HepG2 (cell line): ENCODE measurements around the gene KAT6B. TPM values are rescaled to one million over a fixed set of nuclear protein-coding genes. Genes with fewer than 3 reads are reported as not detected.
A peak's percentile ranks its signal among the peaks of the same experiment; 100 is the strongest.

Experiments used
- ATAC-seq: fragments of 200-7000 bp; cut with Tn5 transposase; 3 replicates; pipeline ENCODE4 v1.9.1; 2020; ENCODE audit warnings: mild to moderate bottlenecking, moderate library complexity
- BruUV-seq: library from RNA; stranded (reverse); fragments of 400-500 nt; replicated peaks from 2 replicates; lab custom pipeline; 2021; lab: Mats Ljungman, UMichigan
- CTCF ChIA-PET: fragments of 300-600 bp; formaldehyde crosslinking; extraction: SDS; loops from one replicate; lab custom pipeline; 2021; ENCODE audit warnings: low total read pairs, inconsistent platforms, low intra/inter-chr PET ratio; lab: Yijun Ruan, JAX
- POLR2A ChIA-PET: fragments of 350-600 bp; sonication (Branson Sonifier 250); formaldehyde crosslinking; loops from one replicate; lab custom pipeline; 2020; ENCODE audit warnings: antibody characterized with exemption, inconsistent platforms; lab: Yijun Ruan, JAX
- DNase-seq: peaks from one replicate; pipeline ENCODE4 v3.0.0-alpha.2; 2015; ENCODE audit warnings: low spot score
- FAIRE-seq: peaks from 3 replicates; lab custom pipeline; 2011; peaks lifted over from hg19 to GRCh38; lab: Jason Lieb, UNC
- H2AFZ ChIP-seq: one replicate; pipeline ENCODE4 v1.6.1; 2011; ENCODE audit warnings: low read length, inconsistent platforms
- H3K27ac ChIP-seq: fragments of 300-600 bp; 3 replicates; pipeline ENCODE4 v1.8.0; 2011; ENCODE audit warnings: mixed run types, mild to moderate bottlenecking, mixed read lengths, low read length, inconsistent platforms; ENCODE audit not compliant: insufficient read depth; ENCODE audit errors: extremely low read length
- H3K27me3 ChIP-seq, 2 experiments: fragments of 200-600 bp in 1 of 2; 2 replicates in 1 of 2; 3 replicates in 1 of 2; pipeline versions ENCODE4 v1.6.0 to v1.8.0; 2011; ENCODE audit warnings: low read length in 2 of 2, mild to moderate bottlenecking in 2 of 2, moderate library complexity in 2 of 2, inconsistent platforms in 1 of 2; ENCODE audit not compliant: insufficient read depth in 2 of 2, control insufficient read depth in 1 of 2
- H3K36me3 ChIP-seq, 2 experiments: fragments of 200-600 bp in 1 of 2; replicated peaks in 1 of 2; 2 replicates in 1 of 2; 3 replicates in 1 of 2; pipeline versions ENCODE4 v1.5.1 to v1.8.0; 2011; ENCODE audit warnings: low read length in 2 of 2, inconsistent platforms in 1 of 2; ENCODE audit not compliant: insufficient read depth in 2 of 2, control insufficient read depth in 1 of 2
- H3K4me1 ChIP-seq: 2 replicates; pipeline ENCODE4 v1.5.1; 2012; ENCODE audit warnings: low read length, inconsistent platforms; ENCODE audit not compliant: insufficient read depth
- H3K4me2 ChIP-seq: 2 replicates; pipeline ENCODE4 v1.6.0; 2011; ENCODE audit warnings: low read depth, low read length, inconsistent platforms
- H3K4me3 ChIP-seq, 3 experiments: fragments of 200-600 bp in 1 of 3; sonication (generic), shearing (Covaris generic) in 1 of 3; replicated peaks in 1 of 3; 2 replicates each; pipeline ENCODE4 v1.5.1; 2011 to 2016; ENCODE audit warnings: low read length in 3 of 3, inconsistent platforms in 2 of 3, low read depth in 2 of 3, mild to moderate bottlenecking in 2 of 3, control low read depth in 1 of 3, mixed read lengths in 1 of 3; ENCODE audit not compliant: insufficient read depth in 1 of 3
- H3K79me2 ChIP-seq: one replicate; pipeline ENCODE4 v1.6.1; 2011; ENCODE audit warnings: low read length, inconsistent platforms; ENCODE audit not compliant: insufficient read depth
- H3K9ac ChIP-seq: 2 replicates; pipeline ENCODE4 v1.6.0; 2011; ENCODE audit warnings: mild to moderate bottlenecking, low read depth, low read length, inconsistent platforms; ENCODE audit not compliant: insufficient read depth
- H3K9me3 ChIP-seq: 2 replicates; pipeline ENCODE4 v1.5.1; 2012; ENCODE audit warnings: mild to moderate bottlenecking, low read length
- H4K20me1 ChIP-seq: 2 replicates; pipeline ENCODE4 v1.6.0; 2011; ENCODE audit warnings: inconsistent platforms, mild to moderate bottlenecking, low read length, moderate library complexity; ENCODE audit not compliant: insufficient read depth
- CTCF ChIP-seq: sonication (generic); formaldehyde crosslinking; IDR thresholded peaks from 2 replicates; pipeline ENCODE4 v1.5.0; 2020; ENCODE audit warnings: mild to moderate bottlenecking, missing genetic modification reagents, moderate library complexity
- FOXP1 ChIP-seq, 2 experiments: fragments of 450-650 bp in 1 of 2; IDR thresholded peaks; 2 replicates each; pipeline ENCODE4 v1.6.1; 2017 to 2018; ENCODE audit warnings: antibody characterized with exemption in 1 of 2
- HNF1A ChIP-seq, 2 experiments: sonication (generic) in 1 of 2; formaldehyde crosslinking in 1 of 2; IDR thresholded peaks; 2 replicates each; pipeline versions ENCODE4 v1.4.0 to v1.6.1; 2016 to 2020; ENCODE audit warnings: borderline replicate concordance in 1 of 2, low read depth in 1 of 2, mild to moderate bottlenecking in 1 of 2, missing genetic modification reagents in 1 of 2
- HNF1B ChIP-seq: sonication (generic); formaldehyde crosslinking; IDR thresholded peaks from 2 replicates; pipeline ENCODE4 v1.5.1; 2020; ENCODE audit warnings: mild to moderate bottlenecking, moderate library complexity, missing genetic modification reagents
- PAWR ChIP-seq: sonication (generic); formaldehyde crosslinking; IDR thresholded peaks from 2 replicates; pipeline ENCODE4 v1.4.0; 2020; ENCODE audit warnings: missing genetic modification reagents, mild to moderate bottlenecking, borderline replicate concordance
- ZGPAT ChIP-seq: IDR thresholded peaks from 2 replicates; pipeline ENCODE4 v1.6.1; 2016; ENCODE audit warnings: mild to moderate bottlenecking
- ZNF207 ChIP-seq: fragments of 450-650 bp; IDR thresholded peaks from 2 replicates; pipeline ENCODE4 v1.6.1; 2016; ENCODE audit warnings: antibody characterized with exemption, borderline replicate concordance
- ZNF574 ChIP-seq: sonication (generic); formaldehyde crosslinking; IDR thresholded peaks from 2 replicates; pipeline ENCODE4 v1.4.0; 2020; ENCODE audit warnings: missing genetic modification reagents
- ZNF576 ChIP-seq: sonication (generic); formaldehyde crosslinking; IDR thresholded peaks from 2 replicates; pipeline ENCODE4 v1.4.0; 2020; ENCODE audit warnings: mild to moderate bottlenecking, missing genetic modification reagents
- WGBS: methylation state at CpG from one replicate; pipeline ENCODE4 v1.1.6; 2017; ENCODE audit warnings: low lambda C conversion rate; 5-methylcytosine and 5-hydroxymethylcytosine counted together
- in situ Hi-C: cut with HindIII; loops from 2 replicates; pipeline ENCODE4 v1.10.0; 2017; ENCODE audit warnings: low pct_unique_long_range_greater_than_20kb; ENCODE audit not compliant: extremely low pct_ligation_motif_present
- intact Hi-C: fragments of 100-400 bp; cut with micrococcal nuclease; formaldehyde crosslinking; loops from one replicate; pipeline ENCODE4 v1.10.0; 2022; ENCODE audit not compliant: unreplicated experiment
- polyA plus RNA-seq, 8 experiments: library from polyadenylated mRNA; depleted of rRNA in 3 of 8; stranded (reverse) in 7 of 8; unstranded in 1 of 8; fragments of >200 nt; fragmentation: Illumina TruSeq in 4 of 8; extraction: Trizol in 4 of 8; gene quantifications; 2 replicates each; pipeline versions ENCODE4 v1.2.1 to v1.2.3, GENCODE V29; 2011 to 2016; ENCODE audit warnings: low read depth in 4 of 8, missing spikeins in 1 of 8, mixed read lengths in 1 of 8; ENCODE audit not compliant: insufficient read depth in 1 of 8
- total RNA-seq, 5 experiments: library from RNA; depleted of rRNA; stranded (reverse); fragments of >200 nt; fragmentation: Illumina TruSeq; extraction: Trizol; gene quantifications; 2 replicates each; pipeline ENCODE4 v1.2.3, GENCODE V29; 2016; ENCODE audit warnings: low read depth in 1 of 5

Gene KAT6B
- total and polyA plus RNA-seq, 2 of the 13 experiments (the other 11 are each of a cell fraction or from before 2014, with no cell fraction given) = 3.0 to 9.5 TPM

GRCh38 chr10:74937266-74937856, 111.0 kb downstream of the KAT6B start:
- H3K9ac ChIP-seq = no peak overlapping the region
- ChIA-PET CTCF (no interaction called here), POLR2A (no interaction called here)
- intact Hi-C loops = no loop called here
- no peak overlapping the region for H2AFZ ChIP-seq
- peak; percentile 42 for FAIRE-seq
- H3K4me1 ChIP-seq = peaks cover 26% of the 10 kb centered on the region
- H3K36me3 ChIP-seq = no peaks in the 10 kb centered on the region
- no peaks in the 10 kb centered on the region for H3K79me2 ChIP-seq
- no TSS peak for BruUV-seq
- no peaks in the 10 kb centered on the region for H3K27me3 ChIP-seq
- WGBS = 7% methylated on average over 1 of the region's 1 CpG
- DNase-seq = peak; percentile 48
- H3K9me3 ChIP-seq = no peaks in the 10 kb centered on the region
- peaks cover 5% of the 10 kb centered on the region; the same call in 1 of the 2 replicates for H4K20me1 ChIP-seq
- no peak overlapping the region for H3K27ac ChIP-seq
- in situ Hi-C loops = no loop called here
- H3K4me2 ChIP-seq = peak overlapping the region; percentile 14
- no peak overlapping the region for H3K4me3 ChIP-seq
- peak; percentile 76 for ATAC-seq
- TF ChIP-seq ZNF576 (CRISPR knock-in tag) (no peak), ZNF574 (CRISPR knock-in tag) (no peak), HNF1A (IDR thresholded peaks at IDR 0.05; ENCODE audit: low read depth) (no peak), HNF1A (CRISPR knock-in tag; IDR thresholded peaks at IDR 0.05; ENCODE audit: borderline replicate concordance) (peak; percentile 73; the same call in 1 of the 2 replicates), PAWR (CRISPR knock-in tag) (no peak), ZNF207 (no peak), ZGPAT (CRISPR knock-in tag) (0 out of 2 replicates have a peak, but pooled peaks have one; percentile 22), FOXP1 (IDR thresholded peaks at IDR 0.05) (no peak), FOXP1 (CRISPR knock-in tag; IDR thresholded peaks at IDR 0.05) (peak; percentile 16; the same call in 1 of the 2 replicates), HNF1B (CRISPR knock-in tag) (no peak), CTCF (CRISPR knock-in tag) (no peak)
